H4 (cell line): ENCODE results near the gene PSPN. TPM values are rescaled to one million over a fixed set of nuclear protein-coding genes. Genes with fewer than 3 reads are reported as not detected.
"Not testable (repeated sequence)": the region's sequence is repeated elsewhere in the genome, so short reads cannot be mapped to it uniquely, and the experiment has no call there.

ENCODE experiments used
- DNase-seq: peaks from one replicate; pipeline ENCODE4 v3.0.0-alpha.2; 2015; ENCODE audit warnings: low spot score
- total RNA-seq: library from RNA; depleted of rRNA; stranded (reverse); fragments of >200 nt; shearing (Covaris generic); gene quantifications from 2 replicates; pipeline ENCODE4 v1.2.3, GENCODE V29; 2014

Gene PSPN
- total RNA-seq, 1 experiment from 2014 or later: 0.77 TPM

DNA sequence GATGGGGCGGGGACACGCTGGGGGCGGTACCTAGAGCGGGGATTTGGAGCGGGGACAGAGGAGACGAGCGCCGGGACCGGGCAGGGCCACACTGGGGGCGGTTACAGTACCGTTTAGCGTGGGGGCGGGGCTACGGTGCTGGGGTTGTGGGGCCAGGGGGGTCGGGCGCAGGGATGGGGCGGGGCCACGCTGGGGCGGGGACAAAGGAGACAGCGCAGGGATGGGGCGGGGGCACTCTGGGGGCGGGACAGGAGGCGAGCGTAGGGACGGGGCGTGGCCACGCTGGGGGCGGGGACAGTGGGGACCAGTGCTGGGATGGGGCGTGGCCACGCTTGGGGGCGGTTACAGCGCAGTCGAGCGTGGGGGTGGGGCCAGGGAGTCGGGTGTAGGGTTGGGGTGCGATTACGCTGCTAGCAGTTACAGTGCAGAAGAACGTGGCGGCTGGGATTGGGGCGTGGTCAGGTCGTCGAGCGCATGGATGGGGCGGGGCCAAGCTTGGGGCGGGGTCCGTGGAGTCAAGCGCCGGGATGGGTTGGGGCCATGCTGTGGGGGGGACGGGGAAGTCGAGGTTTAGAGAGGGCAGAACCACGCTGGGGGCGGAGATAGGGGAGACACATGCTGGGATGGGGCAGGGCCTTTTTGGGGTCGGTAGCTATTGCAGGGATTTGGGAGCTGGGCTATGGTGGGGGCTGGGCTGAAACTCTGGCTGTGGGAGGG is 2.5 kb downstream of the PSPN start:
- peak; percentile 97 for DNase-seq

DNA sequence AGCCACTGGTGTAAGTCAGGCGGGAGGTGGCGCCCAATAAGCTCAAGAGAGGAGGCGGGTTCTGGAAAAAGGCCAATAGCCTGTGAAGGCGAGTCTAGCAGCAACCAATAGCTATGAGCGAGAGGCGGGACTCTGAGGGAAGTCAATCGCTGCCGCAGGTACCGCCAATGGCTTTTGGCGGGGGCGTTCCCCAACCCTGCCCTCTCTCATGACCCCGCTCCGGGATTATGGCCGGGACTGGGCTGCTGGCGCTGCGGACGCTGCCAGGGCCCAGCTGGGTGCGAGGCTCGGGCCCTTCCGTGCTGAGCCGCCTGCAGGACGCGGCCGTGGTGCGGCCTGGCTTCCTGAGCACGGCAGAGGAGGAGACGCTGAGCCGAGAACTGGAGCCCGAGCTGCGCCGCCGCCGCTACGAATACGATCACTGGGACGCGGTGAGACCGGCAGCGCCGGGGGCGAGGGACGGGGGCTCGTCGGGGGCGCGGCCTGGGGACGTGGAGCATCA is 3.1 kb downstream of the PSPN start, which contains the start of gene ALKBH7:
Gene ALKBH7, plus strand, starts transcription at position 201 of the 502 bp plus-strand sequence. Its CDS starts 27 bp downstream, at position 228.
- peak; percentile 99 for DNase-seq

DNA sequence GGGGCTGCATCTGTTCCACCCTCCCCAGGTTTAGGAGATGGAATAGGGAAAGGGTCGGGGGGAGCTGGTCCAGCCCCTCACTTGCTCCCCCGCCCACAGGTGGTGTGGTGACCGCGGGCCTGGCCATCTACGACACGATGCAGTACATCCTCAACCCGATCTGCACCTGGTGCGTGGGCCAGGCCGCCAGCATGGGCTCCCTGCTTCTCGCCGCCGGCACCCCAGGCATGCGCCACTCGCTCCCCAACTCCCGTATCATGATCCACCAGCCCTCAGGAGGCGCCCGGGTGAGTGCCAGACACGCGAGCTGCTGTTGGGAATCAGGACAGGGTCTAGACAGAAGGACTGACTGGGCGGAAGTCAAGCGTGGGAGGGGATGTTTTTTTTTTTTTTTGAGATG is 11.4 kb downstream of the PSPN start:
- no peak for DNase-seq

DNA sequence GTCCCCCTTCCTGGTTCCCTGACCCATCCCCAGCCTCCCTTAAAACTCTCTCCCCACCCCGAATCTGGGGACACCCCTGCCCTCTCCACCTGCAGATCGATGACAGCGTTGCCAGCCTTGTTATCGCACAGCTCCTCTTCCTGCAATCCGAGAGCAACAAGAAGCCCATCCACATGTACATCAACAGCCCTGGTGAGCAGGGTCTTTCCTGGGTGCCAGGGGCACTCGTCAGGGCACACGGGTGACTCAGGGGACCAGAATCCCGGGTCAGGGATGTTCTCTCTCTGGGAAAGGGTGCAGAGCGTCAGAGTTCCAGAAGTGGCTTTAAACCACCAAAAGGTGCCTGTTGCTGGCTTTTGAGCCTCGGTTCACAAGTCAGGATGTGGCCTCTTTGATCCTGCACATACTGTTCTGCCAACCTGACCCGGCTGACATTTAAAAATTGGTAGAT is 13.4 kb downstream of the PSPN start:
- DNase-seq: no peak

DNA sequence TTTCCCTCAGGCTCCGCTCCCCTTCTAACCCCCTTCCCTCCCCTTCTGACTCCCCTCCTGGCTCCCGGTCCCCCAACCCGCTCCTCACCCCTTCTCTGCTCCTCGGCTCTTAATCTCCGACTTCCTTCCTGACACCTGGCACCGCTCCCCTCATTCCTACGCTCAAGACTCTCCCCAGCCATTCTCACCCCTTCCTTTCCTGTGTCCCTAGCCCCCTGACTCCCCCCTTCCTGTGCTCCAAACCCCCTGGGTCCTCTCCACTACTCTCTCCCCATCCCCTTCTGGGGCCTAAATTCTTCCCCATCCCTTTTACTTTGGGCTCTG is 13.7 kb downstream of the PSPN start:
- DNase-seq: no peak

DNA sequence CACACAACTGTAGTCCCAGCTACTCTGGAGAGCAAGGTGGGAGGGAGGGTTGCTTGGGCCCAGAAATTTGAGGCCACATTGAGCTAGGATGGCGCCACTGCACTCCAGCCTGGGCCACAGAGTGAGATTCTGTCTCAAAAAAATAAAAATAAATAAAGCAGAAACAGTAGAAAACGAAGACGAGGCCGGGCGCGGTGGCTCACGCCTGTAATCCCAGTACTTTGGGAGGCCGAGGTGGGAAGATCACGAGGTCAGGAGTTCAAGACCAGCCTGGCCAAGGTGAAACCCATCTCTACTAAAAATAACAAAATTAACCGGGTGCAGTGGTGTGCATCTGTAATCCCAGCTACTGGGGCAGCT is 14.9 kb downstream of the PSPN start:
- DNase-seq: not testable (repeated sequence)

DNA sequence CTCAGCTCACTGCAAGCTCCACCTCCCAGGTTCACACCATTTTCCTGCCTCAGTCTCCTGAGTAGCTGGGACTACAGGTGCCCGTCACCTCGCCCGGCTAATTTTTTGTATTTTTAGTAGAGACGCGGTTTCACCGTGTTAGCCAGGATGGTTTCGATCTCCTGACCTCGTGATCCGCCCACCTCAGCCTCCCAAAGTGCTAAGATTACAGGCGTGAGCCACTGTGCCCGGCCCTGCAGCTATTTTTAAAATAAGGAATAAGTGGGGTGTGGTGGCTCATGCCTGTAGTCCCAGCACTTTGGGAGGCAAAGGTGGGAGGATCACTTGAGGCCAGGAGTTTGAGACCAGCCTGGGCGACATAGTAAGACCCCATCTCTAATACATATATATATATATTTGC is 15.3 kb downstream of the PSPN start:
- DNase-seq: not testable (repeated sequence)

DNA sequence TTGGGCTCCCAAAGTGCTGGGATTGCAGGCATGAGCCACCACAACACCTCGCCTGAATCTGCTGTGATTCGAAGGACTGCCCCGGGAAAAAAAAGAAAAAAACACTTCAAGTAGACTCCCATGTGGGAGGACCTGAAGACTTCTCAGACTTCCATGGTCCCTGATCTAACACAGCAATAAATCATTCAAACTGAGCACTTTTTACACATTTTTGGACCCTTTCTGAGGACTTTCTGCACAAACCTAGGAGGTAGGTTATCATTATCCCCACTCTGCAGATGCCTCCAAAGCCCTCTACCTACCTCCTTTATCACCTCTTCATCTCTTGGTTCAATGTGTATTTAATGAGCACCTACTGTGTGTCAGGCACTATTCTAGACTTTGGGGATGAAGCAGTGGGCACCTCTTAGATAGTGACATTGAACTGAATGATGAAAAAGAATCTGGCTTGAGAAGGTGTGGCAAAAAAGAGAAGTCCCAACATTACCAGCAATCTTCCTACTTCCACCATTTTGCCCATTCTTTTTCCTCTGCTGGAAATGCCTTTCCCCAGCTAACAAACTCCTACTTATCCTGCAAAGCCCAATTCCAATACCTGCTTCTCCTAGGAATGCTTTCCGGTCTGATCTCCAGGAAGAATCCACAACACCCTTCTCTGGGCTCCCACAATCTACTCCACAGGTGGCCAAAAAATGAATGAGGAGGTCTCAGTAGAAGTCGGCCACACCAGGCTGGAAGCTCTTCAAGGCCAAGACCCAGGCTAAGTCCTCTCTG is 16.0 kb downstream of the PSPN start:
- no peak for DNase-seq

GRCh38 chr19:6358003-6358402 is 17.7 kb downstream of the PSPN start:
- DNase-seq: no peak

- no peak for DNase-seq
Measured at GRCh38 chr19:6357174-6357573, 18.6 kb downstream of the PSPN start.

DNA sequence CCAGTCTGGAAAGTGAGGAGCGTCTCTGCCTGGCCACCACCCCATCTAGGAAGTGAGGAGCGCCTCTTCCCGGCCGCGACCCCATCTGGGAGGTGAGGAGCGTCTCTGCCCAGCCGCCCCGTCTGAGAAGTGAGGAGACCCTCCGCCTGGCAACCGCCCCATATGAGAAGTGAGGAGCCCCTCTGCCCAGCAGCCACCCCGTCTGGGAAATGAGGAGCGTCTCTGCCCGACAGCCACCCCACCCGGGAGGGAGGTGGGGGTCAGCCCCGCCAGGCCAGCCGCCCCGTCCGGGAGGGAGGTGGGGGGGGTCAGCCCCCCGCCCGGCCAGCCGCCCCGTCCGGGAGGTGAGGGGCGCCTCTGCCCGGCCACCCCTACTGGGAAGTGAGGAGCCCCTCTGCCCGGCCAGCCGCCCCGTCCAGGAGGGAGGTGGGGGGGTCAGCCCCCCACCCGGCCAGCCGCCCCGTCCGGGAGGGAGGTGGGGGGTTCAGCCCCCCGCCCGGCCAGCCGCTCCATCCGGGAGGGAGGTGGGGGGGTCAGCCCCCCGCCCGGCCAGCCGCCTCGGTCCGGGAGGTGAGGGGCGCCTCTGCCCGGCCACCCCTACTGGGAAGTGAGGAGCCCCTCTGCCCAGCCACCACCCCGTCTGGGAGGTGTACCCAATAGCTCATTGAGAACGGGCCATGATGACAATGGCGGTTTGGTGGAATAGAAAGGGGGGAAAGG is 20.3 kb downstream of the PSPN start:
- not testable (repeated sequence) for DNase-seq

GRCh38 chr19:6354098-6354674 is 21.5 kb downstream of the PSPN start:
- DNase-seq: no peak

GRCh38 chr19:6352381-6353165 is 23.2 kb downstream of the PSPN start:
- no peak for DNase-seq

DNA sequence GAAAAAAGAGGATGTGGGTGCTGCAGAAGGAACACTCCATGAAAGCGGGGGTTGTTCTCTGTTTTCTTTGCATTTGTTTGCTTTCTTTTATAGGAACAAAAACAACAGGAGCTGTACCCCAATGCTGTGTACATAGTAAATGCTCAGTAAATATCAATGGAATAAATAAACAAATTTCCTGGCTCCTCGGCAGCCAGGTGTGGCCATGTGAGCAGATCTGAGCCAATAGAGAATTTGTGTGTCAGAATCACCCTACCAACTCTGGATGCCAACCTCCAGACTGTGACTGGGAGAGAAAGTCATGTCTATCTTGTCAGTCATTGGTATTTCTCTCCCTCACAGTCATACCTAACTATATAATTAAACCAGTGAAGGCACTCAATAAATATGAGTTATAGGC is 25.0 kb downstream of the PSPN start:
- no peak for DNase-seq

- not testable (repeated sequence) for DNase-seq
Measured at GRCh38 chr19:6349271-6349670, 26.5 kb downstream of the PSPN start.

GRCh38 chr19:6343462-6343861 is 32.3 kb downstream of the PSPN start:
- no peak for DNase-seq

DNA sequence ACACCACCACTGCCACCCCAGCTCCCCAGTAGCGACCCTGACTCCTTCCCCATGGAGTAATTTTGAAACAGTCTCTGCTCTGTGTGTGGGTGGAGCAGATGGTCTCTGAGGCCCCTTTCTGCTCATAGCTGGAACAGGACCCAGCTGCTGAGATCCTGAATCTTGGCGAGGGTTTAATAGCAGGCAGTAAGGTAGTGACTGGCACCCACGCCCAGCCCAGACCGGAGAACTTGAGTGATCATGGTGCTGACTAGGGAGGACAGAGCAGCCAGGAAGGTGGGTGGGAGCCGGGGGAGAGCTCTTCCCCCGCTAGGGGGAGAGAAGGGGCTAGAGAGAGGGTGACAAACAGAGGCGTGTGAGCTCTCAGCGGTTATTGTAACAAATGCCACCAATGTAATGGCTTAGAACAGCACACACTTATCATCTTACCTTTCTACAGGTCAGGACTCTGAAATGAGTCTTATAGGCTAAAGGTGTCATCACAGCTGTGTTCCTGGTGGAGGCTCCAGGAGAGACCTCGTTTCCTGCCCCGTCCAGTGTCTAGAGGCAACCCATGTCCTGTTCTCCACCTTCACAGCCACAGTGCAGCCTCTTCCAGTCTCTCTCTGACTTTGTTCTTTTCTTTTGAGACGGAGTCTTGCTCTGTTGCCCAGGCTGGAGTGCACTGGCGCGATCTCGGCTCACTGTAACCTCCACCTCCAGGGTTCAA is 35.1 kb downstream of the PSPN start:
- no peak for DNase-seq

DNA sequence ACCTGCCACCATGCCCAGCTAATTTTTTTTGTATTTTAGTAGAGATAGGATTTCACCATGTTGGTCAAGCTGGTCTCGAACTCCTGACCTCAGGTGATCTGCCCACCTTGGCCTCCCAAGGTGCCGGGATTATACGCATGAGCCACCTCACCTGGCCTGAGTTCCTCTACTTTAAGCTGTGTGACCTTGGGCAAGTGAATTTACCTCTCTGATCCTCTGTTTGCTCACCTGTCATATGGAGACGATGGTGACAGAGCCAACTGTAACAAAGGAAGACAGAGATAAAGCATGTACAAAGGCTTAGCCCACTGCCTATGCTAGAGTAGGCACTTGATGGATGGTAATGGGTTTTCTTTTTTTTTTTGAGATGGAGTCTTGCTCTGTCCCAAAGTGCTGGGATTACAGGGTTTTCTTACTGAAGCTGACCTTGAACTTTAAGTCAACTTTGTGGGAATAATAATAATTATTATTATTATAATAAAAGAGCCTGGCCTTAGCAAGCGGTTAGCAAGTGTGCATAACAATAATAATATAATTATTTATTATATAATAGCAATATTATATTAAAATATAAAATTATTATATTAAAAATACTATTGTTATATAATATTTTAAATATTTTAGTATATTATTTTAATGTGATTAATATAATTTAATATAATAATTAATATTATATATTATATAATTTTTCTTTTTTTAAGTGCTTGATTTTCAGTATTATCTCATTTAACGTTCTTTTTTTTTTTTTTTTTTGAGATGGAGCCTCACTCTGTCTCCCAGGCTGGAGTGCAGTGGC is 41.0 kb downstream of the PSPN start:
- DNase-seq: no peak

- no peak for DNase-seq
Measured at GRCh38 chr19:6333439-6333838, 42.3 kb downstream of the PSPN start, which contains the start of gene ACER1. Gene ACER1, minus strand, starts transcription at chr19:6333612. Its CDS starts 61 bp downstream, at chr19:6333551.

DNA sequence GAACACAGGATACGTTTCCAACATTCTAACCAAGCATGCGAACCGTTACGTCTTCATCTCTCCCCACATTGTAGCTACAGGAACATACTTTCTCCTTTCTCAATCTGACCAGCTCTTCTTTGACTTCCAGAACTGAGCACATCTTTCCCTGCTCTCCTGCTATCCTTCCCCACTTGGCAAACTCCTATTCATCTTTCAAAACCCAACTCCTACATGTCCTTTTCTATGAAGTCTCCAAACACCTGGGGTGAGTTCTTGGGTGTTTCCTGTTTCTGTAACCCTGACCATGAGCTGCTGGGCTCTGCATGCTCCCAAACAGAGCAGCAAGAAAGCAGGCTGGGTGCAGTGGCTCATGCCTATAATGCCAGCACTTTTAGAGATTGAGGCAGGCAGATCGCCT is 48.9 kb downstream of the PSPN start:
- no peak for DNase-seq
